Eye (tissue), 1 donor: ENCODE measurements around the gene ERN1.
"Not testable (repeated sequence)": the region's sequence is repeated elsewhere in the genome, so short reads cannot be mapped to it uniquely, and the experiment has no call there.

Experiments
- DNase-seq: peaks from one replicate; pipeline ENCODE4 v3.0.0-alpha.2; 2015

ERN1 gene

DNA sequence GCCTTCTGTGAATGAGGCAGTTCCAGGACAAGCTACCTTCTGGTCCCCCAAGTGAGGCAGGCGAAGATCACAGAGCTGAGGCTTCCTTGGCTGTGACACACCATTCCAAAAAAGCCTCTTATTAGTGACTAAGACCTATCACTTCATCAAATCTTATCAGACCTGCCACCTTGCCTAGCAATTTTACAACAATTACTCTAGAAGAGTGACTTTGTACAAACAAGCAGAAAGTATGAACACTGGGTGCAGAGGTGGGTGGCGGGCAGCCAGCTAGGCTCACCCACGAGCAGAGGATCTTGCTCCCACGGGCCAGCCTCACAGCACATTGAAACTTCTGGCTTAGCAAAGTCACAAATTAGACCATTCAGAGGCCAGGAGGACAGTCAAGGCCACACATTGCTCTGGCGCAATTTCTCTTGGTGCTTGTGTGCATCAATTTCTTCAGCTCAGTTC lies 107.3 kb downstream of the ERN1 start:
- DNase-seq, result no peak

GRCh38 chr17:64020056-64020766 lies 109.7 kb downstream of the ERN1 start, which contains the start of gene ICAM2:
Gene ICAM2 (minus strand): TSS chr17:64020633. CDS start chr17:64006691, 13,942 bp downstream.
- no peak for DNase-seq

DNA sequence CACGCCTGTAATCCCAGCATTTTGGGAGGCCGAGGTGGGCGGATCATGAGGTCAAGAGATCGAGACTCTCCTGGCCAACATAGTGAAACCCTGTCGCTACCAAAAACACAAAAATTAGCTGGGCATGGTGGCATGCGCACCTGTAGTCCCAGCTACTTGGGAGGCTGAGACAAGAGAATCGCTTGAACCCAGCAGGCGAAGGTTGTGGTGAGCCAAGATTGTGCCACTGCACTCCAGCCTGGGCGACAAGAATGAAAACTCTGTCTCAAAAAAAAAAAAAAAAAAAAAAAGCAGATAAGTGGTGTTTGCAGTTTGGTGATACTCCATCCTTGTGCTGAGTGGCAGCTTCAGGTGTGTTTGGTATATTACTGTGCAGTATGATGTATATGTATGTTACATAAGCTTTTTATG lies 110.4 kb downstream of the ERN1 start:
- DNase-seq, result not testable (repeated sequence)

DNA sequence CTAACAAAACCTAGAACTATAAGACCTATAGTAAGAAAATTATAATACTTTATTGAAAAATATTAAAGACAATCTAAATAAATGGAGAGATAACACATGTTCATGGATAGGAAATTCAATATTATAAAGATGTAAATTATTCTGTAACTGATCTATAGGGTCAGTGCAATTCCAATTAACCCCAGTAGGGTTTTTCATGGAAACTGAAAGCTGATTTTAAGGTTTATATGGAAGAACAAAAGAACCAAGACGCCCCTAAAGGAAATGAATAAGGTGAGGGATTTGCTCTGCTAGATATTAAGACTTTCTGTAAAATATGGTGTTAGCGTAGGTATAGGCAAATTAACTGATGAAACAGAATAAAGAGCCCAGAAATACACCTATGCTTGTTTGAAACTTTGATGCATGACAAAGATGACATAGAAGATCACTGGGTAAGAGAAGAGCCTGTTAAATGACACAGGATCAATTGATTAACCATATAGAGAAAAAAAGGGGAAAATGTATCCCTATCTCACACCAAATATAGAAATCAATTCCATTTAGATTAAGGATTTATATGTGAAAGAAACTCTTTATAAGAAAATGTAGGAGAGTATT lies 112.5 kb downstream of the ERN1 start:
- no peak for DNase-seq

DNA sequence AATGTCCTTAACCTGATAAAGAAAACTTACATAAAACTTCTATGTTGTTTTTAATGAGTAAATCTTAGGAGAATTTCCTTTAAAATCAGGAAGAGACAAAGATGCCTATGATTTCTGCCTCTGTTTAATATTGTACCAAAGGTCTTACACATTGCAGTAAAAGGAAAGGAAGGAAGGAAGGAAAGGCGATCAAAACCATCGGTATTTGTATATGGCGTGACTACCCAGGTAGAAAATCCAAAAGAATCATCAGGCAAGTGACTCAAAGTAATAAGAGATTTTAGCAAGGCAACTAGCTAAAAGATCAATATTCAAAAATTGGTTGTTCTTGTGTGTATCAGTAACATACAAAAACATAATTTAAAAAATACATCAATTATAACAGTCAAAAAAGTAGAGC lies 113.0 kb downstream of the ERN1 start:
- DNase-seq, result no peak

GRCh38 chr17:64016231-64016784 lies 113.6 kb downstream of the ERN1 start:
- DNase-seq, result no peak

DNA sequence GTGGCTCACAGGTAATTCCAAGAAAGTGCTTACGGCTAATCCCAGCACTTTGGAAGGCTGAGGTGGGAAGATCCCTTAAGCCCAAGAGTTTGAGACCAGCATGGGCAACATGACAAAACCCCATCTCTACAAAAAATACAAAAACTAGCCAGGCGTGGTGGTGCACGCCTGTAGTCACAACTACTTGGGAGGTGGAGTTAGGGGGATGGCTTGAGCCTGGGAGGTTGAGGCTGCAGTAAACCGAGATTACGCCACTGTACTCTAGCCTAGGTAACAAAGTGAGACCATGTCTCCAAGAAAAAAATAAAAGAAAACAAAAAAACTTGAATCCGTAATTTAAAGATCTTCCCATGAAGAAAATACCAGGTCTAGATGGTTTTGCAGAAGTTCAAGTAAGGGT lies 114.5 kb downstream of the ERN1 start:
- DNase-seq, result no peak

DNA sequence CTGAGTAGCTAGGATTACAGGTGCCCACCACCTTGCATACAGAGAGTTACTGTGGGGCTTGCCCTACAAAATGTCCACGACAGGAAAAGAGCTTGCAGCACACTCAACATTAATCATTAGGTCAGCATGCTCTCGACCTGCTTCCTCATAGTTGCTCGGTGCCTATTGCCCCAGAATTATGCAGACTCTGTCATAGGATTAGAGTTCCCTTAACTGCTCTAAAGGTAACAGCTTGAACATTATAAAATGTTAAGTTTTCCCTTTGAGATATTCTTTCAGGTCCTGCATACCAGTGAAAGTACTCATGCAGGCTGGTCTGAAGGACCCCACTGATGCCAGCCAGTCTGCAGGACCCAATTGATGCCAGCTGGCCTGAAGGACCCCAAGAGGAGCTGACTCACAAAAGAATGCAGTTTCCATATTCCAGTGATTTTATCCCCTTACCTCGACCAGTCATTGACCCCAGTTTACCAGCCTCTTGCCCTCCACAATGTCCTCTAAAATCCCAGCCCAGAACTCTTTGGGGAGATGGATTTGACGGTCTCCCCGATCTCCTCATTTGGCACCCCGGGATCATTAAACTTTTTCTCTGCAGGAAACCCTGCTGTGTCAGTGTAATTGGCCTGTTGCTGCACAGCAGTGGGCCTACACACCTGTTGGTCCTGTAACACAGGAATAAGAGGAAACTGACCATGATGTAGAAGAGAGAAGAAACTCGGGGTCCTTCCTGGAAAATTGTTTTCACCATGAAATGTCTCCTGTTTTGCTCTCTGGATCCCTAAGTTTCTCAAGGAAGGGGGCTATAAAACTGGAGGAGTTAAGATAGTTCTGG lies 120.2 kb downstream of the ERN1 start:
- DNase-seq, result no peak

- no peak for DNase-seq
These were observed 121.1 kb downstream of the ERN1 start for GRCh38 chr17:64008830-64009229.

GRCh38 chr17:64008346-64008745 lies 121.6 kb downstream of the ERN1 start:
- no peak for DNase-seq

- DNase-seq, result no peak
These were observed 122.1 kb downstream of the ERN1 start for GRCh38 chr17:64007838-64008282.

- DNase-seq, result not testable (repeated sequence)
These were observed 122.7 kb downstream of the ERN1 start for GRCh38 chr17:64007089-64007837.

GRCh38 chr17:64006361-64007088 lies 123.4 kb downstream of the ERN1 start:
- DNase-seq, result no peak

- DNase-seq, result no peak
These were observed 124.2 kb downstream of the ERN1 start for GRCh38 chr17:64005734-64006167.

DNA sequence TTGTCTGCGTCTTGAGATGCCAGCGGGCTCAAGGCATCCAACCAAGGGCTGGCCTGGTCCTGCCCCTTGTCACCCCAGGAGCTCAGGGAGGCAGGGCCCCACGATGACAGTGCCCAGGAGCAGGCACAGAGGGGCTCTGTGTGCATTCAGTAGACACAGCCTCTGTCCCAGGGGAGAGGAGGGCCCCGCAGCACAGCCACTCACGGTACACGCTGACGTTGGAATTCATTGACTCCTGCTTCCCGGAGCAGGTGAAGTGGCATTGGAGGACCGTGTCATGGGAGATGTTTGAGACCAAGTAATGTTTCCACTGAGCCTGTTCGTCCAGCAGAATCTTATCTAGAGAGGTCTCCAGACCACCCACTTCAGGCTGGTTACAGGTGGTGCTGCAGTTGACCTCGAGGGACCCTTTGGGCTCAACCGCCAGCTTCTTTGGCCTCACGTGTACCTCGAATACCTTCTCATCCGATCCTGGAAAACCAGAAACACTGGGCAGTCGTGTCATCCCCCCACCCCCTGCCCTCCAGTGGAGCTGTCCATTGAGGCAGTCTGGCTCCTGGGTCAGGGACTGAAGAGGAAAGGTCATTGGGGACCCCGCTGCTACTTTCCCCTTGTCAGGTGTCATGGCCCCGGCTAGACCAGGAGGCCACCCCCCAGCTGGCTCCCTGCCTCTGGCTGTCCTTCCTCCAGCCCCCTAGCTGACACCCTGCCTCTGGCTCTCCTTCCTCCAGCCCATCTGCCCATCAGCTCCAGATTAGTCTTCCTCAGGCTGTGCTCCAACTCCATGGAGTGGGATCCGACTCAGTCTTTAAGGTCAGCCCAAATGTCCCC lies 124.8 kb downstream of the ERN1 start:
- no peak for DNase-seq

DNA sequence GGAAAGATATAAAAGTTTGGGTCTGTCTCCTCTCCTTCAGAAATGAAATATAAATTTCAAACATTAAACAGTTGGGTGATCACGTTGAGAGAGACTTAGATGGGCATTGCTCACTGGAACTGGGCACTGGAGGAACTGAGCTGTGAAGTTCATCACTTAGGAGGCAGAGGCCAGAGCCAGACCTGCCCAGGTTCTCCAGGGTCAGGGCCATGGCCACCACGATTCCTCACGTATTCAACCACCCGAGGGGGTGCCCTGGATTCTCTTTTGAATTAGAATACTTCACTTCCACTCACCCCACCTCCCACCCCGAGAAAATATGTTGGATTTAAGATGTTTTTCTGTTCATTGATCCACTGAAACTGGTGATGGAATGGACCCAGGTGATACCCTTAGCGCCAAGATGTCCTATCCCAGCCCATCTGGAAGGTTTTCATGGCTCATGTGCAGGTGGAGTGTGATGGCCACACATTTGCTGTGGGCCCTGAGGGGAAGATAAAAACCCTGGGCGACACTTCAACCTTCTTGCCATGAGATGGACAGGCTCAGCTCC lies 125.7 kb downstream of the ERN1 start:
- no peak for DNase-seq

GRCh38 chr17:64003526-64004121 lies 126.3 kb downstream of the ERN1 start:
- no peak for DNase-seq

GRCh38 chr17:64002658-64003525 lies 127.1 kb downstream of the ERN1 start:
- no peak for DNase-seq
